GM18909 (cell line): Measurements from ENCODE around the gene SERPINA12.
"Not testable (repeated sequence)": the region's sequence is repeated elsewhere in the genome, so short reads cannot be mapped to it uniquely, and the experiment has no call there.

Experiments used
- ATAC-seq: cut with Tn5 transposase; IDR thresholded peaks from one replicate; pipeline ENCODE4 v1.9.1; 2021; ENCODE audit warnings: mild to moderate bottlenecking; ENCODE audit not compliant: unreplicated experiment, poor library complexity

SERPINA12 gene

GRCh38 chr14:94538070-94538740 is 28.9 kb upstream of the SERPINA12 start:
- no peak for ATAC-seq

GRCh38 chr14:94536836-94537235 is 27.6 kb upstream of the SERPINA12 start:
- ATAC-seq = no peak

- ATAC-seq = no peak
Measured at GRCh38 chr14:94535506-94535905, 26.2 kb upstream of the SERPINA12 start.

GRCh38 chr14:94532447-94532846 is 23.2 kb upstream of the SERPINA12 start:
- no peak for ATAC-seq

GRCh38 chr14:94531187-94531586 is 21.9 kb upstream of the SERPINA12 start:
- ATAC-seq = no peak

GRCh38 chr14:94524093-94524492 is 14.8 kb upstream of the SERPINA12 start:
- ATAC-seq = no peak

- no peak for ATAC-seq
Measured at GRCh38 chr14:94523265-94523664, 14.0 kb upstream of the SERPINA12 start.

- ATAC-seq = no peak
Measured at GRCh38 chr14:94522115-94522724, 13.0 kb upstream of the SERPINA12 start.

GRCh38 chr14:94521375-94522114 is 12.3 kb upstream of the SERPINA12 start:
- ATAC-seq = no peak

GRCh38 chr14:94517641-94518257 is 8.5 kb upstream of the SERPINA12 start:
- ATAC-seq = no peak

- ATAC-seq = no peak
Measured at GRCh38 chr14:94517248-94517640, 8.0 kb upstream of the SERPINA12 start.

GRCh38 chr14:94515856-94516255 is 6.6 kb upstream of the SERPINA12 start:
- no peak for ATAC-seq

- ATAC-seq = no peak
Measured at GRCh38 chr14:94515426-94515825, 6.2 kb upstream of the SERPINA12 start.

GRCh38 chr14:94514351-94514750 is 5.1 kb upstream of the SERPINA12 start:
- no peak for ATAC-seq

- ATAC-seq = not testable (repeated sequence)
Measured at GRCh38 chr14:94510481-94510880, 1.2 kb upstream of the SERPINA12 start.

- ATAC-seq = no peak
Measured at GRCh38 chr14:94505641-94506040, 3.6 kb downstream of the SERPINA12 start.

GRCh38 chr14:94505206-94505605 is 4.1 kb downstream of the SERPINA12 start:
- ATAC-seq = no peak

GRCh38 chr14:94501588-94502516 is 7.4 kb downstream of the SERPINA12 start:
- no peak for ATAC-seq

GRCh38 chr14:94500264-94500663 is 9.0 kb downstream of the SERPINA12 start:
- ATAC-seq = no peak

GRCh38 chr14:94499673-94500072 is 9.6 kb downstream of the SERPINA12 start:
- ATAC-seq = no peak
